SK-N-SH treated with all-trans-retinoic acid at 6 μM for 48 hours (cell line): ENCODE measurements around the gene NR1I3.
A peak's percentile ranks its signal among the peaks of the same experiment; 100 is the strongest.

Source experiments
- ATAC-seq: fragments of 200-7000 bp; cut with Tn5 transposase; 3 replicates; pipeline ENCODE4 v1.9.1; 2020; ENCODE audit warnings: mild to moderate bottlenecking, moderate library complexity
- ARNTL ChIP-seq: fragments of 450-650 bp; formaldehyde crosslinking; IDR thresholded peaks from 2 replicates; pipeline ENCODE4 v1.5.0; 2020; ENCODE audit warnings: low read depth, mild to moderate bottlenecking, moderate library complexity, borderline replicate concordance
- BACH2 ChIP-seq: fragments of 250-450 bp; sonication (Bioruptor Pico); IDR thresholded peaks from 2 replicates; pipeline ENCODE4 v1.9.0; 2021; ENCODE audit warnings: mild to moderate bottlenecking, borderline replicate concordance
- CREB5 ChIP-seq: fragments of 250-450 bp; sonication (Bioruptor Pico); IDR thresholded peaks from 2 replicates; pipeline ENCODE4 v1.5.1; 2020; ENCODE audit warnings: low read depth, mild to moderate bottlenecking, moderate library complexity
- CSDC2 ChIP-seq: fragments of 250-450 bp; sonication (Bioruptor Pico); IDR thresholded peaks from 2 replicates; pipeline ENCODE4 v1.5.0; 2020; ENCODE audit warnings: mild to moderate bottlenecking, moderate library complexity
- ESRRG ChIP-seq: fragments of 250-450 bp; sonication (Bioruptor Pico); IDR thresholded peaks from 2 replicates; pipeline ENCODE4 v1.6.1; 2021; ENCODE audit warnings: mild to moderate bottlenecking
- GLIS3 ChIP-seq: fragments of 250-450 bp; sonication (Bioruptor Pico); IDR thresholded peaks from 2 replicates; pipeline ENCODE4 v1.5.0; 2020; ENCODE audit warnings: mild to moderate bottlenecking, moderate library complexity
- ISL1 ChIP-seq: fragments of 250-450 bp; sonication (Bioruptor Pico); IDR thresholded peaks from 2 replicates; pipeline ENCODE4 v2.1.2; 2022; ENCODE audit warnings: mild to moderate bottlenecking, moderate library complexity
- OSR1 ChIP-seq: fragments of 250-450 bp; sonication (Bioruptor Pico); IDR thresholded peaks from 2 replicates; pipeline ENCODE4 v1.8.0; 2022; ENCODE audit warnings: moderate library complexity, mild to moderate bottlenecking, inconsistent platforms
- PPARA ChIP-seq: fragments of 250-450 bp; sonication (Bioruptor Pico); IDR thresholded peaks from 2 replicates; pipeline ENCODE4 v1.5.0; 2020; ENCODE audit warnings: mild to moderate bottlenecking, borderline replicate concordance
- RARB ChIP-seq: fragments of 250-450 bp; sonication (Bioruptor Pico); IDR thresholded peaks from 2 replicates; pipeline ENCODE4 v1.8.0; 2021; ENCODE audit warnings: mild to moderate bottlenecking, moderate library complexity
- SNAI2 ChIP-seq: fragments of 250-450 bp; sonication (Bioruptor Pico); IDR thresholded peaks from 2 replicates; pipeline ENCODE4 v1.5.0; 2020; ENCODE audit warnings: mild to moderate bottlenecking, moderate library complexity
- TCF4 ChIP-seq: fragments of 250-450 bp; sonication (Bioruptor Pico); IDR thresholded peaks from 2 replicates; pipeline ENCODE4 v1.8.0; 2021; ENCODE audit warnings: mild to moderate bottlenecking, moderate library complexity, borderline replicate concordance
- TOX ChIP-seq: fragments of 250-450 bp; sonication (Bioruptor Pico); IDR thresholded peaks from 2 replicates; pipeline ENCODE4 v1.8.0; 2021; ENCODE audit warnings: mild to moderate bottlenecking, moderate library complexity, borderline replicate concordance
- TSHZ2 ChIP-seq: fragments of 250-450 bp; sonication (Bioruptor Pico); IDR thresholded peaks from 2 replicates; pipeline ENCODE4 v1.5.0; 2020; ENCODE audit warnings: mild to moderate bottlenecking, moderate library complexity
- ZC3H10 ChIP-seq: fragments of 250-450 bp; sonication (Bioruptor Pico); IDR thresholded peaks from 2 replicates; pipeline ENCODE4 v1.5.1; 2021; ENCODE audit warnings: mild to moderate bottlenecking, moderate library complexity
- ZFP3 ChIP-seq: fragments of 250-450 bp; sonication (Bioruptor Pico); IDR thresholded peaks from 2 replicates; pipeline ENCODE4 v1.5.0; 2020; ENCODE audit warnings: mild to moderate bottlenecking, moderate library complexity
- ZFP30 ChIP-seq: fragments of 450-650 bp; formaldehyde crosslinking; IDR thresholded peaks from 2 replicates; pipeline ENCODE4 v1.5.0; 2022; ENCODE audit warnings: mild to moderate bottlenecking, moderate library complexity
- ZNF565 ChIP-seq: fragments of 450-650 bp; formaldehyde crosslinking; conservative IDR thresholded peaks from 2 replicates; pipeline ENCODE4 v1.5.0; 2020; ENCODE audit warnings: low read depth, mild to moderate bottlenecking, moderate library complexity
- ZNF70 ChIP-seq: fragments of 450-650 bp; formaldehyde crosslinking; IDR thresholded peaks from 2 replicates; pipeline ENCODE4 v1.5.0; 2020; ENCODE audit warnings: mild to moderate bottlenecking, moderate library complexity
- ZNF8 ChIP-seq: fragments of 450-650 bp; formaldehyde crosslinking; IDR thresholded peaks from 2 replicates; pipeline ENCODE4 v1.5.0; 2020; ENCODE audit warnings: mild to moderate bottlenecking, moderate library complexity
- TF ChIP-seq, protein P1 (sequence below): fragments of 250-450 bp; sonication (Bioruptor Pico); IDR thresholded peaks from 2 replicates; pipeline ENCODE4 v1.8.0; 2021; ENCODE audit warnings: low read depth, mild to moderate bottlenecking, moderate library complexity, borderline replicate concordance
- TF ChIP-seq, protein P2 (sequence below): fragments of 250-450 bp; sonication (Bioruptor Pico); IDR thresholded peaks from 2 replicates; pipeline ENCODE4 v1.5.1; 2021; ENCODE audit warnings: mild to moderate bottlenecking, moderate library complexity

Gene NR1I3

GRCh38 chr1:161216945-161217712 is 20.9 kb downstream of the NR1I3 start:
- peak; percentile 71 for ATAC-seq
- TF ChIP-seq GLIS3 (CRISPR knock-in tag) (no peak), ZNF8 (CRISPR knock-in tag) (no peak)

- no peak for ATAC-seq
- TF ChIP-seq ZFP3 (CRISPR knock-in tag), result no peak
- TF ChIP-seq TOX (CRISPR knock-in tag), result 0 out of 2 replicates have a peak, but pooled peaks have one; percentile 32
Observed at GRCh38 chr1:161215076-161215475, 22.9 kb downstream of the NR1I3 start, which contains the start of gene FCER1G. Gene FCER1G (plus strand): TSS chr1:161215295. CDS start chr1:161215322, 27 bp downstream.

DNA sequence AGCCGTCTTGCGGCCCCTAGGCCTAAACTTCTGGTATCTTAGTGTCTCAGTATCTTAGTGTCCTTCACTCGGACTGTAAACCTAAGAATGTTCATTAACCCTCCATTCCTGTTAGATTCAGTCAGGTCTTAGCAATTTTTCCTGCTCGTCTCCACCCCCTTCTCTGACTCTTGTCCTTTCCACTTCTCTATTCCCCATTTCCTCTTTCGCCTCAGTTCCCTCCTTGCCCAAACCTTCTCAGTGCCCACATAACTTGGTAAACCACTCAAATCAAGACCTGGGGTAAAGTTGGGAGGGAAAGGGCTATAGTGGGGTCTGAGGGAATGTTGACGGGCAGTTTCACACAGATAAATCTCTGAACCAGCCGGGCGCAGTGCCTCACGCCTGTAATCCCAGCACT is 23.6 kb downstream of the NR1I3 start:
- TF ChIP-seq OSR1, result no peak
- ATAC-seq, result no peak

DNA sequence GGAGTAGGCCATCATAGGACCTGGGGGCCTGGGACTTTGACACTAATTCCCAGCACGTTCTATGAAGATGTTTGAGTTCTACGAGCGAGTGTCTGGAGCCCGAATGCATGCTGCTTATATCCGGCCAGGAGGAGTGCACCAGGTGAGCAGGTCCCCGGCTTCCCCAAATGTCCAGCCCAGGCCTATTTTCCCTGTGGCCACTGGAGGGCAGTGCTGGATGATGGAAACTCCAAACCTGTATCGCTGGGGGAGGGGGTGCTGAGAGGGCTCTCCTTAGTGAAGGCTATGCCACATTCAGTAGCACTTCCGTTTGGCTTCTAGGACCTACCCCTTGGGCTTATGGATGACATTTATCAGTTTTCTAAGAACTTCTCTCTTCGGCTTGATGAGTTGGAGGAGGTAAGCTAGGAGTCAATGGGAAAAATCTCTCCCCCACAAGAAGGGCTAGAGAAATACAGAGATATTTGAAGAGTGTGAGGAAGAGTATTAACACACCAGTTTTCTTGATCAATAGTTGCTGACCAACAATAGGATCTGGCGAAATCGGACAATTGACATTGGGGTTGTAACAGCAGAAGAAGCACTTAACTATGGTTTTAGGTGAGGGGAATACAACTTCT is 28.1 kb downstream of the NR1I3 start:
- TF ChIP-seq ESRRG (CRISPR knock-in tag) (no peak), ZNF565 (no peak), ZNF70 (CRISPR knock-in tag) (no peak), CSDC2 (CRISPR knock-in tag) (no peak), BACH2 (CRISPR knock-in tag) (no peak), RARB (CRISPR knock-in tag) (no peak), ZNF8 (CRISPR knock-in tag) (no peak), SNAI2 (CRISPR knock-in tag) (no peak), TOX (CRISPR knock-in tag) (no peak), ISL1 (CRISPR knock-in tag) (no peak), ARNTL (CRISPR knock-in tag) (no peak), TCF4 (CRISPR knock-in tag) (no peak), TSHZ2 (CRISPR knock-in tag) (no peak), ZFP30 (CRISPR knock-in tag) (no peak), ZC3H10 (CRISPR knock-in tag) (no peak), CREB5 (CRISPR knock-in tag) (no peak), ZFP3 (CRISPR knock-in tag) (no peak), PPARA (no peak)
- TF ChIP-seq, protein P1, sequence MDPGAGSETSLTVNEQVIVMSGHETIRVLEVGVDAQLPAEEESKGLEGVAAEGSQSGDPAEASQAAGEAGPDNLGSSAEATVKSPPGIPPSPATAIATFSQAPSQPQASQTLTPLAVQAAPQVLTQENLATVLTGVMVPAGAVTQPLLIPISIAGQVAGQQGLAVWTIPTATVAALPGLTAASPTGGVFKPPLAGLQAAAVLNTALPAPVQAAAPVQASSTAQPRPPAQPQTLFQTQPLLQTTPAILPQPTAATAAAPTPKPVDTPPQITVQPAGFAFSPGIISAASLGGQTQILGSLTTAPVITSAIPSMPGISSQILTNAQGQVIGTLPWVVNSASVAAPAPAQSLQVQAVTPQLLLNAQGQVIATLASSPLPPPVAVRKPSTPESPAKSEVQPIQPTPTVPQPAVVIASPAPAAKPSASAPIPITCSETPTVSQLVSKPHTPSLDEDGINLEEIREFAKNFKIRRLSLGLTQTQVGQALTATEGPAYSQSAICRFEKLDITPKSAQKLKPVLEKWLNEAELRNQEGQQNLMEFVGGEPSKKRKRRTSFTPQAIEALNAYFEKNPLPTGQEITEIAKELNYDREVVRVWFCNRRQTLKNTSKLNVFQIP, result no peak
- TF ChIP-seq, protein P2, sequence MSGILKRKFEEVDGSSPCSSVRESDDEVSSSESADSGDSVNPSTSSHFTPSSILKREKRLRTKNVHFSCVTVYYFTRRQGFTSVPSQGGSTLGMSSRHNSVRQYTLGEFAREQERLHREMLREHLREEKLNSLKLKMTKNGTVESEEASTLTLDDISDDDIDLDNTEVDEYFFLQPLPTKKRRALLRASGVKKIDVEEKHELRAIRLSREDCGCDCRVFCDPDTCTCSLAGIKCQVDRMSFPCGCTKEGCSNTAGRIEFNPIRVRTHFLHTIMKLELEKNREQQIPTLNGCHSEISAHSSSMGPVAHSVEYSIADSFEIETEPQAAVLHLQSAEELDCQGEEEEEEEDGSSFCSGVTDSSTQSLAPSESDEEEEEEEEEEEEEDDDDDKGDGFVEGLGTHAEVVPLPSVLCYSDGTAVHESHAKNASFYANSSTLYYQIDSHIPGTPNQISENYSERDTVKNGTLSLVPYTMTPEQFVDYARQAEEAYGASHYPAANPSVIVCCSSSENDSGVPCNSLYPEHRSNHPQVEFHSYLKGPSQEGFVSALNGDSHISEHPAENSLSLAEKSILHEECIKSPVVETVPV, result no peak
- TF ChIP-seq, all 23 proteins: peak for 0
- peak; percentile 97 for ATAC-seq
